Fibroblast of skin of right biceps (primary cell): Measurements from ENCODE around the gene CCDC92B.
"Not testable (repeated sequence)": the region's sequence is repeated elsewhere in the genome, so short reads cannot be mapped to it uniquely, and the experiment has no call there.

Experiments used
- DNase-seq: peaks from one replicate; pipeline ENCODE4 v3.0.0-alpha.2; 2013

CCDC92B gene

GRCh38 chr17:2701996-2702741 lies 47.3 kb downstream of the CCDC92B start:
- DNase-seq, result no peak

DNA sequence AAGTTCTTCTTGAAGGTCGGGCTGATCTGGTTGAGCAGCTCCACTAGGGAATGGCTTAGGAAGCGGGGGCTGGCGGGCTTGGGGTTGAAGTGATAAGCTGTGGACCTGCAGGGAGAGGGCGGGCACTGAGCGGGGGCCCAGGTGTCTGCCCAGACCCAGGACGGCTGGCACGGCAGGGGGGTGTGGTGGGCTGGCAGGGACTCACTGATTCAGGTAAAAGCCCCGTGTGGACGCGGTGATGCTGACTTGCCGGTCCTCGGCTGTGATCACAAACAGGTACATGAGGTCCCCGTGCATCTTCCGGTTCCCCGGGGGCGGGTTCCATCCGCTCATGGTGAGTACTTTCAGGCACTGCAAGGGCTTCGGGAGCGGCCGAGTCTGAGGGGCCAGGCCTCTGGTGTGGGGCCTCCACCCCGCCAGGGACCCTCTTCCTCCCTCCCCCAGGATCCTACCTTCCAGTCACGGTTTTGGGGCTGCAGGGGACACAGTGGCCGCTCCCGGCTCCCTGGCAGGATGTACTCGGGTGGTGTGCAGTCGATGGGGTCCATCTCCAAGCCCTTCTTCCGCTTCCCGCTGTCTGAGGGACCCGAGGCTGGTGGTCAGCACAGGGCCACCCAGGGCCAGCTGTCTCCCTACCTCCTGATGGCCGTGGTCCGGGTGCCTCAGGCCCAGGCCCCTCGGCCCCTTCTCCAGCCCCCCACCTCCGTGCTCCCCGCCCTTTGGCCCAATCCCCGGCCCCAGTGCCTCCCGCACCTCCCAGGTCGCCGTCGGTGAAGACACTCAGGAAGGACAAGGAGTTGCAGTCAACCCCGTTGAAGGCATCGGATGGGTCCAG lies 48.1 kb downstream of the CCDC92B start:
- DNase-seq, result no peak

DNA sequence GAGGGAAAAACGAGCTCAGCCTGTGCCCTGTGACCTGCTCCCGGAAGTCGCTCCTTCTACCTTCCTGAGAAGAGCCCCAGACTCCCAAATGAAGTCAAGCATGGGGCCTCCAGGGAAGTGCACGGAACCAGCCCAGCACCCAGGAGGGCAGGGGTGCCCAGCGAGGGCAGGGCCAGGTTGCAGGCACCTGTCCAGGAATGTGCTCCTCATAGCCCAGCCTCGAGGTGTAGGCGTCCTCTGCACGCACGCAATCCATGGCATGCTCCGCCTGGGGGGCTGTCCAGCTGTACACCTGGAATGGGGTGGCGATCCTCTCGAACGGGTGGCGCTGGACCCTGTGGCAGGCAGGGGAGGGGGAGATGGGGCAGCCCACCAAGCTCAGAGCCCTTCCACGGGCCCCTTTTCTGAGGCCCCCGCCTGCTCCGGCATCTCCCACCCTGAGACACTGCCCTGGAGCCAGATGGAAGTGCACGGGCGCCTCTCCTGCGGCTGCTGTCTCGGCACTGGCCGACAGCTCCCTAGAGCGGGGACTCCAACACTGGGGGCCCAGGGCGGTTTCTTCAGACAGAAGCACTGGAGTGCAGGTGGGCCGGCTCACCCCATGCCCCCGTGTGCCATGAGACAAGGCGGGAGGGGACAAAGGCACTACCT lies 48.8 kb downstream of the CCDC92B start:
- no peak for DNase-seq

DNA sequence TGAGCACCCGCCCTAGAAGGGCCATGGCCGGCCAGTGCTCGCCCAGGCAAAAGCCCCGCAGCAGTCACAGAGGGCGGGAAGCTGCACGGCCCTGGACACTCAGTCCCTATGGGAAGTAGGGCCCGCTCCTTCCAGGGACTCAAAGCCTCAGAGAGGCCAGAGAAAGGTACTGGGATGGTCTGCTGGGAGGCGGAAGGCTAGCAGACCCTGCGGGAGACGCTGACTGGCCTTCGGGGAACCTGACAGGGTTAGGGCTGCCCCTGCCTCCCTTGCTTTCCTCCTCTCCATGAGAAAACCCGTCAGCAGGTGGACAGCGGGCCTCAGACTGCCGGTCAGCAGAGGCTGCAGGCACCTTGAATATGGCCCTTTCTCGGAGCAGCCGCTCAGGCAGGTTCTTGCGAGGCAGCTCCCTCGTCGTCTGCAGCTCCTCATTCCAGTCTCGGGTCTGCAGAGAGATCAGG lies 49.4 kb downstream of the CCDC92B start:
- no peak for DNase-seq

GRCh38 chr17:2699216-2699805 lies 50.1 kb downstream of the CCDC92B start:
- not testable (repeated sequence) for DNase-seq

GRCh38 chr17:2697611-2698162 lies 51.8 kb downstream of the CCDC92B start:
- DNase-seq, result no peak

DNA sequence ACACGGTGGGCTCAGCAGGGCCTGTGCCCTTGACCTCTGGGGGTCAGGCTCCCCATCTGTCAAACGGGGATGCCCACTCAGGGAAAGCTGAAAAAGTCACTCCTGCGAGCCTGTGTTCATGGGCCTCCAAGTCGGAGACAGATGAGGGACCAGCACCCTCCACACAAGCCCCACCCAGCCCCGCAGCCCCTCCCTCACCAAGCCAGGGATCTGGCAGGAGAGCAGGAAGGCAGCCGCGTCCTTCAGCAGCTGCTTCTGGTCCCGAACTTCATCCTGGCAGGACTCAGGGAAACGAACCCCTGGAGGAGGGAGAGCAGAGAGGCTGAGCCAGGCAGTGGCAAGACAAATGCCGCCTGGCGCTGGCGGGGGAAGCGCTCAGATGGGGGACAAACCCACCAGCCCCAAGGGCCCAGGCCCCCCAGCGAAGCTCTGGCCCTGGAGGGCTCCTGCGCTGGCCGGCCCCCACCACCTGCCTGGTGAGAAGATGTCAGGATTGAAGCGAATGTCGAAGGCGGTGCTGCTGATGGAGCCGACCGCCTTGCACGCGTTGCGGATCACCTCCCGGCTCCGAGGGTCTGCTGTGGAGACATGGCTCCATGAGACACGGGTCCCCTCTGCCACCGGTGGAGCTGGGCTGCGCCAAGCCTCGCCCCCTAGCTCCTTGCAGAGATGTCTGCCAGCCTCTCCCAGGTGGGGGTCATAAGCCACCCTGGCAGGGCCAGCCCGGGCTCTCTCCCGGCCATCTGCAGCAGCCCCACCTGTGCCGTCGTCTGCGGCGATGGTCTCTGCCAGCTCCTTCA lies 53.3 kb downstream of the CCDC92B start:
- no peak for DNase-seq

DNA sequence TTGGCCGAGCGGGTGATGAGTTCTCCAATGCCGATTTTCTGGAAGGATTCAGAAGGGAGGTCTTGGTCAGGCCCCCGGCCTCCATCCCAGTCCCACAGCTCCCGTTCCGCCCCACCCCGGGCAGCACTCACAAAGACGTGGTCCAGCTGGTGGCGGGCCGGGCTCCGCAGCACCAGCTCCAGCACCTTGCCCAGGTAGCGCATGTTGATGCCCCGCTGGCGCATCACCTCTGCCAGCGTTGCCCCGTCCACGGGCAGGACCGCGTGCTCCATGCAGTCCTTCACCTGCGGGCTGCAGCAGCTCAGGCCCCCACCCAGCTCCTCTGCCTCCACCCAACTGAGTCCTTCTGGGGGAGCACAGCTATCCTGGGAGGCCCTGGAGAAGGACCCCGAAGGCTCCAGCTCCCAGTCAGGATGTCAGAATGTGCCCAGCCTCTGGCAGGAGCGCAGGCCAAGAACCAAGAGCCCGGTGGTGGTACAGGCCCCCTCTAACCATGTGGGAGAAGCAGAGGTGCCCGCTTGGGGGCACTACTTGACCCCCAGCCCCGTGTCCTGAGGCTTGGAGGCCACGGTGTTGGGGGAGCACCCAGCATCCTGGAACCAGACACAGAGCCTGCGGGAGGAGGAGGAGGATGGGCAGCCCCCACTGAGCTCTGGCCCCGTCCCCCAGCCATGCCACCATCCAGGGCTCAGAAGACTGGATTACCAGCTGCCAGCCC lies 54.0 kb downstream of the CCDC92B start:
- no peak for DNase-seq

- no peak for DNase-seq
Measured at GRCh38 chr17:2694381-2695242, 54.8 kb downstream of the CCDC92B start.

GRCh38 chr17:2693561-2694380 lies 55.7 kb downstream of the CCDC92B start:
- DNase-seq, result no peak

DNA sequence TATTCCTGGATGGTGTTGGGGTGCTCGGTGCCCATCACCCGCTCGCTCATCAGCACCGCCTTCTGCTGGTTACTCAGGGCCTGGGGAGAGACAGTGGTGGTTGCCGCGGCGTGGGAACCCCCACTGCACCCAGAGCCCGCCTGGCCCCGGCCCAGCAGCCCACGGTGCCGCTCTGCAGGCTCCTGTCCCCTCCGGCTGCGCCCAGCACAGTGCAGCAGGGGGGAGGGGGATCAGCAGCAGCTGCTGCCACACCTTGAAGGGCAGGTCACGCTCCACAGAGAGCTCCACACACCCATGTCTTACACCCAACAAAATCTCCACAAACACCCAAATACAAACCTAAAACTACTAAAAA lies 56.7 kb downstream of the CCDC92B start:
- no peak for DNase-seq

- no peak for DNase-seq
Measured at GRCh38 chr17:2691965-2692780, 57.3 kb downstream of the CCDC92B start.

GRCh38 chr17:2691069-2691871 lies 58.2 kb downstream of the CCDC92B start:
- DNase-seq, result no peak

- DNase-seq, result no peak
Measured at GRCh38 chr17:2690165-2691068, 59.0 kb downstream of the CCDC92B start.

GRCh38 chr17:2689411-2690164 lies 59.9 kb downstream of the CCDC92B start:
- DNase-seq, result no peak
